Stimulated activated CD4-positive, alpha-beta T cell treated with anti-CD3 and anti-CD28 coated beads, Interleukin-1b, Interleukin-23, amount 100 ng/mL, for 24 hours (primary cell): Measurements from ENCODE around the gene TGM4.

ENCODE experiments used
- DNase-seq, 4 experiments: peaks; one replicate each; pipeline ENCODE4 v3.0.0-alpha.2; 2020; ENCODE audit warnings: low read depth in 4 of 4, low spot score in 1 of 4

The TGM4 gene

GRCh38 chr3:44950275-44950734, 75.9 kb downstream of the TGM4 start:
- DNase-seq, result no peak

- no peak for DNase-seq
Measured at GRCh38 chr3:44952689-44953088, 78.3 kb downstream of the TGM4 start.

- DNase-seq, result no peak
Measured at GRCh38 chr3:44954304-44954703, 79.9 kb downstream of the TGM4 start.

GRCh38 chr3:44954962-44955361, 80.6 kb downstream of the TGM4 start:
- no peak for DNase-seq

- DNase-seq, result no peak
Measured at GRCh38 chr3:44955917-44956316, 81.5 kb downstream of the TGM4 start.

- no peak for DNase-seq
Measured at GRCh38 chr3:44957986-44958385, 83.6 kb downstream of the TGM4 start.

- no peak for DNase-seq
Measured at GRCh38 chr3:44958386-44958785, 84.0 kb downstream of the TGM4 start.

- no peak for DNase-seq
Measured at GRCh38 chr3:44960387-44961026, 86.1 kb downstream of the TGM4 start.

GRCh38 chr3:44961888-44962287, 87.5 kb downstream of the TGM4 start:
- DNase-seq, result no peak

- no peak for DNase-seq
Measured at GRCh38 chr3:44962621-44963393, 88.4 kb downstream of the TGM4 start.

- DNase-seq, result no peak
Measured at GRCh38 chr3:44963571-44964325, 89.3 kb downstream of the TGM4 start.
